SU-DHL-6 (cell line): ENCODE data around the gene NEK11.

Experiments used
- H2AFZ ChIP-seq: fragments of 200-600 bp; sonication (generic); 2 replicates; pipeline ENCODE4 v1.6.1; 2014; ENCODE audit warnings: low read depth, mild to moderate bottlenecking, moderate library complexity, mixed read lengths, antibody characterized with exemption, low read length; ENCODE audit not compliant: severe bottlenecking
- H3F3A ChIP-seq: fragments of 200-600 bp; shearing (Covaris generic); 2 replicates; pipeline ENCODE4 v1.6.0; 2016; ENCODE audit warnings: antibody characterized with exemption, mild to moderate bottlenecking; ENCODE audit not compliant: insufficient read depth
- H3K27ac ChIP-seq: fragments of 200-600 bp; sonication (generic); 2 replicates; pipeline ENCODE4 v1.5.1; 2016; ENCODE audit warnings: low read depth, mild to moderate bottlenecking, low read length, moderate library complexity, mixed read lengths
- H3K27me3 ChIP-seq: fragments of 200-600 bp; sonication (generic), shearing (Covaris generic); 2 replicates; pipeline ENCODE4 v1.6.0; 2014; ENCODE audit warnings: mild to moderate bottlenecking, low read length
- H3K36me3 ChIP-seq: fragments of 200-600 bp; sonication (generic); 2 replicates; pipeline ENCODE4 v1.6.1; 2014; ENCODE audit warnings: mild to moderate bottlenecking, low read length, mixed read lengths
- H3K4me2 ChIP-seq: fragments of 300-600, 200-600 bp; shearing (Covaris generic), sonication (generic); 2 replicates; pipeline ENCODE4 v1.6.0; 2014; ENCODE audit warnings: low read length, low read depth, mild to moderate bottlenecking; ENCODE audit not compliant: poor library complexity, severe bottlenecking
- H3K4me3 ChIP-seq: fragments of 200-600 bp; sonication (generic); 2 replicates; pipeline ENCODE4 v1.5.1; 2014; ENCODE audit warnings: antibody characterized with exemption, low read length, mild to moderate bottlenecking, mixed read lengths; ENCODE audit not compliant: insufficient read depth, poor library complexity, severe bottlenecking
- H3K79me2 ChIP-seq: fragments of 200-600 bp; sonication (generic); 2 replicates; pipeline ENCODE4 v1.6.1; 2014; ENCODE audit warnings: mild to moderate bottlenecking, low read length, moderate library complexity; ENCODE audit not compliant: insufficient read depth
- H3K9ac ChIP-seq: fragments of 200-600 bp; sonication (generic); 2 replicates; pipeline ENCODE4 v1.7.0; 2014; ENCODE audit warnings: mild to moderate bottlenecking, low read length
- H3K9me2 ChIP-seq: fragments of 200-600 bp; sonication (generic); replicated peaks from 2 replicates; pipeline ENCODE4 v1.6.1; 2014; ENCODE audit warnings: low read length; ENCODE audit not compliant: insufficient read depth
- H3K9me3 ChIP-seq: fragments of 200-600 bp; sonication (generic); 2 replicates; pipeline ENCODE4 v1.6.1; 2014; ENCODE audit warnings: low read length, mixed read lengths; ENCODE audit not compliant: insufficient read depth
- H4K20me1 ChIP-seq: fragments of 200-600 bp; sonication (generic); 2 replicates; pipeline ENCODE4 v1.6.1; 2014; ENCODE audit warnings: low read depth, mild to moderate bottlenecking, antibody characterized with exemption, low read length, moderate library complexity, mixed read lengths
- EZH2phosphoT487 ChIP-seq: fragments of 200-600 bp; sonication (generic), shearing (Covaris generic); conservative IDR thresholded peaks from 2 replicates; pipeline ENCODE4 v1.6.1; 2018; ENCODE audit warnings: mild to moderate bottlenecking, antibody characterized with exemption, low read length, moderate library complexity, mixed read lengths
- TF ChIP-seq, protein P1 (sequence below): fragments of 200-600 bp; sonication (generic); IDR thresholded peaks from one replicate; pipeline ENCODE4 v1.5.1; 2017; ENCODE audit warnings: antibody characterized with exemption, mild to moderate bottlenecking, low read length, moderate library complexity; ENCODE audit not compliant: insufficient read depth, poor library complexity, severe bottlenecking

NEK11 gene

DNA sequence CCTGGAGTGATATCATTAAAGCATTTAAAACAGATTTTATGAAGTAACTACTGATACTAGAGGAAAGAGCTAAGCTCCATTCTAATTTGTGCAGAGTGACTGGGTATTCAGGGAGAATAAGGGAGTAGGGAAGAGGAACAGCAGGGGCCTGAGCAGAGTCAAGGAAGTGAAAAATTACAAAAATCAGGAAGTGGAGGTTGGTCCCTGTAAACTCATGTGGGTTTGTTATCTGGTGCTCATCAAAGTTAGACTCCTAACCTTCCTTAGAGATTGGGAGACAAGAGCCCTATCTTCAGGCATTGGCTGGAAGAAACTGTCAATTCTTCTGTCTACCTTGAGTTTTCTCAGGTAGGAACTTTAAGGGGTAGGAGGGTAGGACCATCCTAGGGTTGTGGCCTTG lies 82.5 kb downstream of the NEK11 start:
- H3K4me2 ChIP-seq = no peak overlapping the region
- no peaks in the 10 kb centered on the region for H3K9me2 ChIP-seq
- no peaks in the 10 kb centered on the region for H3K9me3 ChIP-seq
- H3K36me3 ChIP-seq = no peaks in the 10 kb centered on the region
- no peak overlapping the region for H3K9ac ChIP-seq
- no peaks in the 10 kb centered on the region for H3F3A ChIP-seq
- H3K4me3 ChIP-seq = no peak overlapping the region
- H4K20me1 ChIP-seq = no peaks in the 10 kb centered on the region
- no peaks in the 10 kb centered on the region for H3K79me2 ChIP-seq
- H3K27me3 ChIP-seq = no peaks in the 10 kb centered on the region
- H2AFZ ChIP-seq = no peak overlapping the region
- no peak overlapping the region for H3K27ac ChIP-seq
- no peak for TF ChIP-seq EZH2phosphoT487
- TF ChIP-seq, protein P1, sequence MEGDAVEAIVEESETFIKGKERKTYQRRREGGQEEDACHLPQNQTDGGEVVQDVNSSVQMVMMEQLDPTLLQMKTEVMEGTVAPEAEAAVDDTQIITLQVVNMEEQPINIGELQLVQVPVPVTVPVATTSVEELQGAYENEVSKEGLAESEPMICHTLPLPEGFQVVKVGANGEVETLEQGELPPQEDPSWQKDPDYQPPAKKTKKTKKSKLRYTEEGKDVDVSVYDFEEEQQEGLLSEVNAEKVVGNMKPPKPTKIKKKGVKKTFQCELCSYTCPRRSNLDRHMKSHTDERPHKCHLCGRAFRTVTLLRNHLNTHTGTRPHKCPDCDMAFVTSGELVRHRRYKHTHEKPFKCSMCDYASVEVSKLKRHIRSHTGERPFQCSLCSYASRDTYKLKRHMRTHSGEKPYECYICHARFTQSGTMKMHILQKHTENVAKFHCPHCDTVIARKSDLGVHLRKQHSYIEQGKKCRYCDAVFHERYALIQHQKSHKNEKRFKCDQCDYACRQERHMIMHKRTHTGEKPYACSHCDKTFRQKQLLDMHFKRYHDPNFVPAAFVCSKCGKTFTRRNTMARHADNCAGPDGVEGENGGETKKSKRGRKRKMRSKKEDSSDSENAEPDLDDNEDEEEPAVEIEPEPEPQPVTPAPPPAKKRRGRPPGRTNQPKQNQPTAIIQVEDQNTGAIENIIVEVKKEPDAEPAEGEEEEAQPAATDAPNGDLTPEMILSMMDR = no peak

DNA sequence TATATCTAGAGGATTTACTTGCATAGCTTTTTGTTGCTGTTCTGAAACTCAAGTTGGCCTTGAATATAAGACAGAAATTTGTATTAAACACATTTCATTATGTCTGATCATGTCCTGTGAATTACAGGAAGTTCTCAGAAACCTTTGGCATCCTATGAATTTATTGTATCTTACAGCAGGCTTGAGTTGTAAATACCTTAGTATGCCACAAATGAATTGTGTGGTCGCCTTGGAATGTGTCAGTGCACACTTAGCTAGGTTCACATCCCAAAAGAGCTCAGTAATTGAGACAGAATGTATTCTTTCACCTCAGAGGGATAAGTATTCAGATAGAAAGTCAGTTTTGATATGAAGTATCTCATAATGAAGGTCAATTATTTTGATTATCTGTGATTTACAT lies 83.4 kb downstream of the NEK11 start:
- no peak overlapping the region for H3K27ac ChIP-seq
- H3K36me3 ChIP-seq = no peaks in the 10 kb centered on the region
- no peak overlapping the region for H2AFZ ChIP-seq
- H3K79me2 ChIP-seq = no peaks in the 10 kb centered on the region
- no peak overlapping the region for H3K4me2 ChIP-seq
- H3K9me3 ChIP-seq = no peaks in the 10 kb centered on the region
- no peak overlapping the region for H3K4me3 ChIP-seq
- H3K27me3 ChIP-seq = no peaks in the 10 kb centered on the region
- H3K9ac ChIP-seq = no peak overlapping the region
- H4K20me1 ChIP-seq = no peaks in the 10 kb centered on the region
- H3K9me2 ChIP-seq = no peaks in the 10 kb centered on the region
- H3F3A ChIP-seq = no peaks in the 10 kb centered on the region
- TF ChIP-seq EZH2phosphoT487 = no peak
- TF ChIP-seq, protein P1 = no peak

DNA sequence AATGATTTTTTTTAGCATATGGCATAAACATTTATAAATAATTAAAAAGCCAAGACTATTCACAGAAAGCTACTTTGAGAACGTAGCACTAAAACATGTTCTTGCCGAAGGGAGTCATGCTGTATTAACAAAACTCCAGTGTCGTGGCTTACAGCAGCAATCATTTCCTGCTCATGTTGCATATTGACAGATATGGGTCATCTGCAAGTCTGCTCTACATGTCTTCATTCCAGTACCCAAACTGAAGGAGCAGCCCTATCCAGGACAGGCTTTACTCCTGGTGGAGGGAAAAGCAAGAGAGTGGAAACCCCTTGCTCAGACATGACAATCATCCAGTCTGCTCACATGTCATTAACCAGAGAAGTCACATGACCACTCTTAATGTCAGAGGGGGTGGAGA lies 87.6 kb downstream of the NEK11 start:
- no peak overlapping the region for H3K4me3 ChIP-seq
- no peaks in the 10 kb centered on the region for H3F3A ChIP-seq
- no peak overlapping the region for H3K4me2 ChIP-seq
- H4K20me1 ChIP-seq = no peaks in the 10 kb centered on the region
- no peaks in the 10 kb centered on the region for H3K36me3 ChIP-seq
- no peak overlapping the region for H2AFZ ChIP-seq
- no peak overlapping the region for H3K27ac ChIP-seq
- no peak overlapping the region for H3K9ac ChIP-seq
- no peaks in the 10 kb centered on the region for H3K79me2 ChIP-seq
- H3K9me2 ChIP-seq = no peaks in the 10 kb centered on the region
- TF ChIP-seq EZH2phosphoT487 = no peak
- TF ChIP-seq, protein P1 = no peak
- H3K9me3 ChIP-seq = no peaks in the 10 kb centered on the region
- no peaks in the 10 kb centered on the region for H3K27me3 ChIP-seq
